Gastroesophageal sphincter (tissue), 4 donors: ENCODE measurements around the gene TMEM223. TPM values are rescaled to one million over a fixed set of nuclear protein-coding genes. Genes with fewer than 3 reads are reported as not detected.

Experiments used
- ATAC-seq: fragments of 150-250 bp; one replicate; pipeline ENCODE4 v1.9.1; 2016; ENCODE audit warnings: mild to moderate bottlenecking, moderate library complexity
- H3K27ac ChIP-seq, 4 donors: fragments of 200-600 bp; sonication (generic) in 3 of 4; 1 replicate in 3 of 4; 2 replicates in 1 of 4; pipeline ENCODE4 v1.5.1; 2016 to 2019
- H3K27me3 ChIP-seq: fragments of 200-600 bp; sonication (generic); one replicate; pipeline ENCODE4 v1.5.1; 2019
- H3K36me3 ChIP-seq, 2 donors: fragments of 200-600 bp; sonication (generic); one replicate each; pipeline ENCODE4 v1.5.1; 2019; ENCODE audit warnings: control low read depth in 1 of 2
- H3K4me1 ChIP-seq, 3 donors: fragments of 200-600 bp; sonication (generic); 1 replicate in 2 of 3; 2 replicates in 1 of 3; pipeline ENCODE4 v1.5.1; 2016 to 2019; ENCODE audit warnings: control low read depth in 2 of 3
- H3K4me3 ChIP-seq, 2 donors: fragments of 200-600 bp; sonication (generic); one replicate each; pipeline ENCODE4 v1.5.1; 2019; ENCODE audit warnings: mild to moderate bottlenecking in 1 of 2, moderate library complexity in 1 of 2
- H3K9me3 ChIP-seq, 3 donors: fragments of 200-600 bp; sonication (generic); one replicate each; pipeline ENCODE4 v1.5.1; 2017 to 2019; ENCODE audit warnings: control low read depth in 2 of 3
- EP300 ChIP-seq: sonication (generic); formaldehyde crosslinking; IDR thresholded peaks from one replicate; pipeline ENCODE4 v1.6.1; 2017; ENCODE audit warnings: antibody characterized with exemption, mild to moderate bottlenecking
- POLR2A ChIP-seq, 2 donors: fragments of 450-650 bp; IDR thresholded peaks; one replicate each; pipeline ENCODE4 v1.6.1; 2017; ENCODE audit warnings: antibody characterized with exemption in 2 of 2, mild to moderate bottlenecking in 2 of 2, moderate library complexity in 1 of 2
- POLR2AphosphoS5 ChIP-seq: sonication (generic); formaldehyde crosslinking; IDR thresholded peaks from one replicate; pipeline ENCODE4 v1.6.1; 2017; ENCODE audit warnings: antibody characterized with exemption
- WGBS, 2 donors: methylation state at CpG; one replicate each; pipeline ENCODE4 v1.1.5; 2018; ENCODE audit warnings: low coverage in 1 of 2; 5-methylcytosine and 5-hydroxymethylcytosine counted together
- total RNA-seq, 4 donors: library from RNA; depleted of rRNA; stranded (reverse); fragments of >200 nt; gene quantifications; one replicate each; pipeline ENCODE4 v1.1.0, GENCODE V29; 2016
- TF ChIP-seq, protein P1 (sequence below), 4 experiments: fragments of 200-600 bp in 2 of 4; fragments of 450-650 bp in 2 of 4; sonication (generic) in 1 of 4; IDR thresholded peaks; one replicate each; pipeline ENCODE4 v1.5.1; 2017 to 2019; ENCODE audit warnings: antibody characterized with exemption in 4 of 4, mild to moderate bottlenecking in 2 of 4, moderate library complexity in 2 of 4

TMEM223 gene
- total RNA-seq, 4 donors from 2014 or later = 17.0 to 25.8 (median 19.1) TPM

- ATAC-seq = no peak
- 9 to 44% methylated on average over 3 to 9 of the region's 12 CpGs for WGBS, 2 donors
Observed at GRCh38 chr11:62805961-62806441, 14.2 kb upstream of the TMEM223 start.

DNA sequence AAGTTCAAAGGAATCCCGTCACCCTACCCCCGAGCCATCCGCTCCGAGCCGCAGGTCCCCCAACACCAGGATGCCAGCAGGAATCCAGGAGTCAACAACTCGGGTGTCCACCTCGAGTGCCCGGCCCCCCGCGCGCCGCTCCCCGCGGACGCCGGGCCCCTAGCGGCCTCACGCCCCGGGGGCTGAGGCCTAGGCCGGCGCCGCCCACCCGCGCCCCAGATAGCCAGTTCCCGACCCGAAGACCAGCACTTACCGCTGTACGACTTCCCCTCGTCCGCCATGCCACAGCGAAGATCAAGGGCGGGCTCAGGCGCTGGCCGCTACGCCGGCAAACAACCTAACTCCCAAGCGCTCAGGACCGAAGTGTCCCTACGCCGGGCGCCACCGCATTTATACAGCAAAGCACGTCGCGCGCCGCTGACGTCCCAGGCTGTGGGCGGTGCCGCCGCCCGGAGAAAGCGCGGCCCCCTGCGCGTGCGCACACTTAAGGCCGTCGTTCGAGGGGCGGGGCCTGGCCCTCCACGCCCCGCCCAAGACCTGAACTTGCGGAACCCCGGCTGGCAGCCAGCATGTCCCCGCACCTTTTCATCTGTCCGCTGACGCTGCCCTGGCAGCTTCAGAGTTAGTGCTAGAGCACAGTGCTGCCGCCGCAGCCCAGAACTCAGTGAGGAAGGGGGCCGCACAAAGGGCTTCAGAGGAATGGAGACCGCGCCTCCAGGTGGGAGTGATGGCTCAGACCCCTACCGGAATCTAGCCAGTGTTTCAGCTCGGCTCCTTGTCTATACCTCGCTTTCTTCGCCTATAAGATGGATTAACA is 13.5 kb upstream of the TMEM223 start, which contains the start of gene NXF1:
TSS of gene NXF1 (minus strand) at position 365 of the 817 bp plus-strand sequence. CDS start at position 281, 84 bp downstream.
- TF ChIP-seq POLR2A (IDR thresholded peaks at IDR 0.05) (peak; percentile 100), POLR2AphosphoS5 (peak; percentile 100), EP300 (no peak)
- TF ChIP-seq, protein P1, sequence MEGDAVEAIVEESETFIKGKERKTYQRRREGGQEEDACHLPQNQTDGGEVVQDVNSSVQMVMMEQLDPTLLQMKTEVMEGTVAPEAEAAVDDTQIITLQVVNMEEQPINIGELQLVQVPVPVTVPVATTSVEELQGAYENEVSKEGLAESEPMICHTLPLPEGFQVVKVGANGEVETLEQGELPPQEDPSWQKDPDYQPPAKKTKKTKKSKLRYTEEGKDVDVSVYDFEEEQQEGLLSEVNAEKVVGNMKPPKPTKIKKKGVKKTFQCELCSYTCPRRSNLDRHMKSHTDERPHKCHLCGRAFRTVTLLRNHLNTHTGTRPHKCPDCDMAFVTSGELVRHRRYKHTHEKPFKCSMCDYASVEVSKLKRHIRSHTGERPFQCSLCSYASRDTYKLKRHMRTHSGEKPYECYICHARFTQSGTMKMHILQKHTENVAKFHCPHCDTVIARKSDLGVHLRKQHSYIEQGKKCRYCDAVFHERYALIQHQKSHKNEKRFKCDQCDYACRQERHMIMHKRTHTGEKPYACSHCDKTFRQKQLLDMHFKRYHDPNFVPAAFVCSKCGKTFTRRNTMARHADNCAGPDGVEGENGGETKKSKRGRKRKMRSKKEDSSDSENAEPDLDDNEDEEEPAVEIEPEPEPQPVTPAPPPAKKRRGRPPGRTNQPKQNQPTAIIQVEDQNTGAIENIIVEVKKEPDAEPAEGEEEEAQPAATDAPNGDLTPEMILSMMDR (IDR thresholded peaks at IDR 0.05) = peak in 3 of 4 experiments; percentile 34 to 48 (median 46)
- peak; percentile 94 for ATAC-seq
- 0% methylated on average over 3 to 9 of the region's 77 CpGs for WGBS, 2 donors
- Histone ChIP-seq H3K4me1 (peaks cover 0 to 43% (median 13%) of the 10 kb centered on the region in 3 donors), H3K4me3 (peak within 1 kb of the TSS; percentile 77 to 99), H3K36me3 (peaks cover 0 to 45% of the 10 kb centered on the region in 2 donors), H3K27ac (peak within 1 kb of the TSS; percentile 85 to 98 (median 96)), H3K27me3 (no peaks in the 10 kb centered on the region), H3K9me3 (no peaks in the 10 kb centered on the region)

More at GRCh38 chr11:62805961-62806441, 14.2 kb upstream of the TMEM223 start:
- H3K4me3 ChIP-seq = peak overlapping the region; percentile 77 to 99
- peak overlapping the region; percentile 34 to 98 (median 96) for H3K27ac ChIP-seq
- peaks cover 0 to 43% (median 13%) of the 10 kb centered on the region in 3 donors for H3K4me1 ChIP-seq
- peaks cover 0 to 38% of the 10 kb centered on the region in 2 donors for H3K36me3 ChIP-seq
- TF ChIP-seq, protein P1 (IDR thresholded peaks at IDR 0.05) = no peak
- TF ChIP-seq POLR2A (IDR thresholded peaks at IDR 0.05) = no peak
- TF ChIP-seq POLR2AphosphoS5 = no peak
- TF ChIP-seq EP300 = no peak
- H3K9me3 ChIP-seq = no peaks in the 10 kb centered on the region
- H3K27me3 ChIP-seq = no peaks in the 10 kb centered on the region

GRCh38 chr11:62804310-62805075 is 12.7 kb upstream of the TMEM223 start:
- H3K36me3 ChIP-seq = peaks cover 0 to 53% of the 10 kb centered on the region in 2 donors
- TF ChIP-seq POLR2A (IDR thresholded peaks at IDR 0.05) (no peak), EP300 (no peak), POLR2AphosphoS5 (no peak)
- TF ChIP-seq, protein P1 (IDR thresholded peaks at IDR 0.05) = no peak
- no peaks in the 10 kb centered on the region for H3K27me3 ChIP-seq
- H3K9me3 ChIP-seq = no peaks in the 10 kb centered on the region
- peak overlapping the region; percentile 85 to 98 (median 96) for H3K27ac ChIP-seq
- peak; percentile 4 for ATAC-seq
- 3 to 5% methylated on average over 9 to 10 of the region's 14 CpGs for WGBS, 2 donors
- peak overlapping the region; percentile 77 to 99 for H3K4me3 ChIP-seq
- peaks cover 0 to 43% (median 13%) of the 10 kb centered on the region in 3 donors for H3K4me1 ChIP-seq

GRCh38 chr11:62801071-62801470 is 9.3 kb upstream of the TMEM223 start:
- ATAC-seq = no peak
- peaks cover 0 to 77% of the 10 kb centered on the region in 2 donors for H3K36me3 ChIP-seq
- H3K4me3 ChIP-seq = no peak overlapping the region
- peaks cover 0 to 34% (median 10%) of the 10 kb centered on the region in 3 donors for H3K4me1 ChIP-seq
- no peak overlapping the region for H3K27ac ChIP-seq
- no peaks in the 10 kb centered on the region for H3K9me3 ChIP-seq
- H3K27me3 ChIP-seq = no peaks in the 10 kb centered on the region
- WGBS, 2 donors = 81 to 85% methylated on average over 3 to 4 of the region's 4 CpGs
- TF ChIP-seq EP300 = no peak
- no peak for TF ChIP-seq POLR2A (IDR thresholded peaks at IDR 0.05)
- TF ChIP-seq POLR2AphosphoS5 = no peak
- TF ChIP-seq, protein P1 (IDR thresholded peaks at IDR 0.05) = no peak
